ENCODE measurements around the gene NPS.

NPS gene

GRCh38 chr10:127534496-127534895, 14.6 kb upstream of the NPS start:
- no peak overlapping the region for H3K4me3 ChIP-seq (ENCODE audit: low read depth, low read length)
- no peak for DNase-seq (ENCODE audit: low read depth)
- TF ChIP-seq CTCF (IDR thresholded peaks at IDR 0.05; ENCODE audit: low read depth, low read length, missing control alignments), result no peak

GRCh38 chr10:127535802-127536515, 13.2 kb upstream of the NPS start:
- H3K4me3 ChIP-seq (ENCODE audit: low read depth, low read length), result no peak overlapping the region
- DNase-seq (ENCODE audit: low read depth), result no peak
- no peak for TF ChIP-seq CTCF (IDR thresholded peaks at IDR 0.05; ENCODE audit: low read depth, low read length, missing control alignments)

GRCh38 chr10:127536972-127537760, 11.9 kb upstream of the NPS start:
- H3K4me3 ChIP-seq (ENCODE audit: low read depth, low read length), result no peak overlapping the region
- TF ChIP-seq CTCF (IDR thresholded peaks at IDR 0.05; ENCODE audit: low read depth, low read length, missing control alignments), result no peak
- DNase-seq (ENCODE audit: low read depth), result no peak

- H3K4me3 ChIP-seq (ENCODE audit: low read depth, low read length), result no peak overlapping the region
- no peak for TF ChIP-seq CTCF (IDR thresholded peaks at IDR 0.05; ENCODE audit: low read depth, low read length, missing control alignments)
- DNase-seq (ENCODE audit: low read depth), result no peak
Measured at GRCh38 chr10:127537924-127538323, 11.2 kb upstream of the NPS start.

- no peak for TF ChIP-seq CTCF (IDR thresholded peaks at IDR 0.05; ENCODE audit: low read depth, low read length, missing control alignments)
- H3K4me3 ChIP-seq (ENCODE audit: low read depth, low read length), result no peak overlapping the region
- no peak for DNase-seq (ENCODE audit: low read depth)
Measured at GRCh38 chr10:127548022-127548421, 1.1 kb upstream of the NPS start.

- no peak for DNase-seq (ENCODE audit: low read depth)
- H3K4me3 ChIP-seq (ENCODE audit: low read depth, low read length), result no peak overlapping the region
- TF ChIP-seq CTCF (IDR thresholded peaks at IDR 0.05; ENCODE audit: low read depth, low read length, missing control alignments), result no peak
Measured at GRCh38 chr10:127550861-127551260, 1.8 kb downstream of the NPS start.

Measured in GM12864 (cell line).